Stimulated activated CD4-positive, alpha-beta T cell treated with anti-CD3 and anti-CD28 coated beads, Interleukin-12 subunit alpha, Interleukin-12 subunit beta, amount 100 ng/mL, for 48 hours (primary cell): ENCODE data around the gene KCNJ12.
"Not testable (repeated sequence)": the region's sequence is repeated elsewhere in the genome, so short reads cannot be mapped to it uniquely, and the experiment has no call there.

Experiments
- DNase-seq, 3 donors: peaks; one replicate each; pipeline ENCODE4 v3.0.0-alpha.2; 2020; ENCODE audit warnings: low read depth in 2 of 3, low spot score in 1 of 3

The KCNJ12 gene

GRCh38 chr17:21404956-21405731 lies 29.0 kb downstream of the KCNJ12 start:
- DNase-seq, result not testable (repeated sequence)

- DNase-seq, result not testable (repeated sequence)
Measured at GRCh38 chr17:21405904-21406400, 29.8 kb downstream of the KCNJ12 start.

- DNase-seq, result not testable (repeated sequence)
Measured at GRCh38 chr17:21406616-21407404, 30.7 kb downstream of the KCNJ12 start.

- DNase-seq, result not testable (repeated sequence)
Measured at GRCh38 chr17:21407752-21408151, 31.6 kb downstream of the KCNJ12 start.

- not testable (repeated sequence) for DNase-seq
Measured at GRCh38 chr17:21408224-21408623, 32.1 kb downstream of the KCNJ12 start.

GRCh38 chr17:21408766-21409300 lies 32.7 kb downstream of the KCNJ12 start:
- DNase-seq, result not testable (repeated sequence)

- not testable (repeated sequence) for DNase-seq
Measured at GRCh38 chr17:21409388-21409787, 33.2 kb downstream of the KCNJ12 start.

GRCh38 chr17:21409971-21410370 lies 33.8 kb downstream of the KCNJ12 start:
- not testable (repeated sequence) for DNase-seq

- not testable (repeated sequence) for DNase-seq
Measured at GRCh38 chr17:21410371-21410770, 34.2 kb downstream of the KCNJ12 start.

GRCh38 chr17:21410906-21411678 lies 34.9 kb downstream of the KCNJ12 start:
- DNase-seq, result not testable (repeated sequence)

- not testable (repeated sequence) for DNase-seq
Measured at GRCh38 chr17:21411679-21412205, 35.6 kb downstream of the KCNJ12 start.

GRCh38 chr17:21412207-21412681 lies 36.1 kb downstream of the KCNJ12 start:
- DNase-seq, result not testable (repeated sequence)

- not testable (repeated sequence) for DNase-seq
Measured at GRCh38 chr17:21413570-21414279, 37.6 kb downstream of the KCNJ12 start.

- not testable (repeated sequence) for DNase-seq
Measured at GRCh38 chr17:21414616-21415015, 38.5 kb downstream of the KCNJ12 start.

- not testable (repeated sequence) for DNase-seq
Measured at GRCh38 chr17:21415166-21415990, 39.2 kb downstream of the KCNJ12 start.

- not testable (repeated sequence) for DNase-seq
Measured at GRCh38 chr17:21416471-21416981, 40.4 kb downstream of the KCNJ12 start.

- DNase-seq, result not testable (repeated sequence)
Measured at GRCh38 chr17:21417349-21417748, 41.2 kb downstream of the KCNJ12 start.

GRCh38 chr17:21417921-21418320 lies 41.8 kb downstream of the KCNJ12 start:
- no peak for DNase-seq
